Bronchial epithelial cell (primary cell): Measurements from ENCODE around the gene PLEKHJ1. TPM values are rescaled to one million over a fixed set of nuclear protein-coding genes. Genes with fewer than 3 reads are reported as not detected.
A peak's percentile ranks its signal among the peaks of the same experiment; 100 is the strongest.

Experiments
- DNase-seq: peaks from one replicate; pipeline ENCODE4 v3.0.0-alpha.2; 2010; ENCODE audit warnings: low read depth
- FAIRE-seq: peaks from 2 replicates; lab custom pipeline; 2011; peaks lifted over from hg19 to GRCh38; lab: Jason Lieb, UNC
- H3K27me3 ChIP-seq: 2 replicates; pipeline ENCODE4 v1.5.1; 2011; ENCODE audit warnings: low read length; ENCODE audit not compliant: control insufficient read depth, insufficient read depth
- H3K36me3 ChIP-seq: 2 replicates; pipeline ENCODE4 v1.5.1; 2011; ENCODE audit warnings: low read length; ENCODE audit not compliant: control insufficient read depth, insufficient read depth
- H3K4me3 ChIP-seq: 2 replicates; pipeline ENCODE4 v1.5.1; 2011; ENCODE audit warnings: mild to moderate bottlenecking, low read depth, low read length, control low read depth
- total RNA-seq: library from RNA; depleted of rRNA; stranded (reverse); fragments of >200 nt; gene quantifications from 2 replicates; pipeline ENCODE4 v1.2.1, GENCODE V29; 2014
- TF ChIP-seq, protein P1 (sequence below): IDR thresholded peaks from 2 replicates; pipeline ENCODE4 v1.5.1; 2011; ENCODE audit warnings: mild to moderate bottlenecking, moderate library complexity, low read length, control low read depth, inconsistent platforms; ENCODE audit not compliant: insufficient read depth, severe bottlenecking

The PLEKHJ1 gene
- total RNA-seq, 1 donor from 2014 or later = 59.8 TPM

DNA sequence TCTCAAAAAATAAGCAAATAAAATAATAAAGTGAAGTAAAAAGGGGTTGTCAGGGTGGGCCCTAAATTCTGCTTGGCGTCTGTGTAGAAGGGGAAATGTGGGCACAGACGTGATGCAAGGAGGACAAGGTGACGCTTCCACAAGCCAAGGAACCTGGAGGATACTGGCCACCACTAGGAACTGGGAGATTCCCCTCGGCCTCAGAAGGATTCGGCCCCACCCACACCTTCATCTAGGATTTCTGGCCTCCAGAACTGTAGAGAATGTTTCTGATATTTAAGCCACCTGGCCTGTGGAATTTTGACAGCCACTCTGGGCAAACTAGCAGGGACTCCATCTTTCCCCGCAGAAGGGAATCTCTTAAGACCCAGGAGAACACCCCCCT, 1.1 kb downstream of the PLEKHJ1 start:
- Histone ChIP-seq H3K4me3 (peak overlapping the region; percentile 78), H3K36me3 (peaks cover 18% of the 10 kb centered on the region), H3K27me3 (no peaks in the 10 kb centered on the region)
- FAIRE-seq = no peak
- DNase-seq = peak; percentile 6
- TF ChIP-seq, protein P1, sequence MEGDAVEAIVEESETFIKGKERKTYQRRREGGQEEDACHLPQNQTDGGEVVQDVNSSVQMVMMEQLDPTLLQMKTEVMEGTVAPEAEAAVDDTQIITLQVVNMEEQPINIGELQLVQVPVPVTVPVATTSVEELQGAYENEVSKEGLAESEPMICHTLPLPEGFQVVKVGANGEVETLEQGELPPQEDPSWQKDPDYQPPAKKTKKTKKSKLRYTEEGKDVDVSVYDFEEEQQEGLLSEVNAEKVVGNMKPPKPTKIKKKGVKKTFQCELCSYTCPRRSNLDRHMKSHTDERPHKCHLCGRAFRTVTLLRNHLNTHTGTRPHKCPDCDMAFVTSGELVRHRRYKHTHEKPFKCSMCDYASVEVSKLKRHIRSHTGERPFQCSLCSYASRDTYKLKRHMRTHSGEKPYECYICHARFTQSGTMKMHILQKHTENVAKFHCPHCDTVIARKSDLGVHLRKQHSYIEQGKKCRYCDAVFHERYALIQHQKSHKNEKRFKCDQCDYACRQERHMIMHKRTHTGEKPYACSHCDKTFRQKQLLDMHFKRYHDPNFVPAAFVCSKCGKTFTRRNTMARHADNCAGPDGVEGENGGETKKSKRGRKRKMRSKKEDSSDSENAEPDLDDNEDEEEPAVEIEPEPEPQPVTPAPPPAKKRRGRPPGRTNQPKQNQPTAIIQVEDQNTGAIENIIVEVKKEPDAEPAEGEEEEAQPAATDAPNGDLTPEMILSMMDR = no peak

DNA sequence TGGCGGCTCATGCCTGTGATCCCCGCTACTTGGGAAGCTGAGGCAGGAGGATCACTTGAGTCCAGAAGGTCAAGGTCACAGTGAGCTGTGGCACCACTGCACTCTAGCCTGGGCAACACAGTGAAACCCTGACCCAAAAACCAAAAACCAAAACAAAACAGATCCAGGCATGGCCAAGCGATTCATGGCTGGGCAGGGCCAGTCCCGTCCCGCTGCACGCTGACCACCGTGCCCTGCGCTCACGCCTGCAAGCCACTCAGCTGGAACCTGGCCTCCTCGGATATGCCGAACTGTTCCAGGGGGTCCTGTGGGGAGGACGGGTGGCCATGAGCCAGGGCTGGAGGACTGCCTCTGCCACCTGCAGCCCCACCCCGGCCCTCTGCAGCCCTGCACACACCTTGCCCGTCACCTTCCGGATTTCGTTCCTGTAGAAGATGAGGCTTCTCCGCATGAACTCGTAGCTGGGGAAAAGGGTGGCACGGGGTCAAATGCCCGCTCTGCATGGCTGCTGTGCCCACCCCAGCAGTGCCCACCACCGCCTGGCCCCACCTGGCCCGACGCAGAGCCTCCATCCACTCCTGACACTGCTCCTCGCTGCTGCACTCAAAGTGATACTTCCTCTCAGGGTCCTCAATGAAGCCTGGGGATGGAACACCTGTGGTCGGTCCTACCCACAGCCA, 2.4 kb downstream of the PLEKHJ1 start:
- peaks cover 21% of the 10 kb centered on the region for H3K36me3 ChIP-seq
- no peak for DNase-seq
- TF ChIP-seq, protein P1 = no peak
- no peak for FAIRE-seq
- no peaks in the 10 kb centered on the region for H3K27me3 ChIP-seq
- no peak overlapping the region for H3K4me3 ChIP-seq

DNA sequence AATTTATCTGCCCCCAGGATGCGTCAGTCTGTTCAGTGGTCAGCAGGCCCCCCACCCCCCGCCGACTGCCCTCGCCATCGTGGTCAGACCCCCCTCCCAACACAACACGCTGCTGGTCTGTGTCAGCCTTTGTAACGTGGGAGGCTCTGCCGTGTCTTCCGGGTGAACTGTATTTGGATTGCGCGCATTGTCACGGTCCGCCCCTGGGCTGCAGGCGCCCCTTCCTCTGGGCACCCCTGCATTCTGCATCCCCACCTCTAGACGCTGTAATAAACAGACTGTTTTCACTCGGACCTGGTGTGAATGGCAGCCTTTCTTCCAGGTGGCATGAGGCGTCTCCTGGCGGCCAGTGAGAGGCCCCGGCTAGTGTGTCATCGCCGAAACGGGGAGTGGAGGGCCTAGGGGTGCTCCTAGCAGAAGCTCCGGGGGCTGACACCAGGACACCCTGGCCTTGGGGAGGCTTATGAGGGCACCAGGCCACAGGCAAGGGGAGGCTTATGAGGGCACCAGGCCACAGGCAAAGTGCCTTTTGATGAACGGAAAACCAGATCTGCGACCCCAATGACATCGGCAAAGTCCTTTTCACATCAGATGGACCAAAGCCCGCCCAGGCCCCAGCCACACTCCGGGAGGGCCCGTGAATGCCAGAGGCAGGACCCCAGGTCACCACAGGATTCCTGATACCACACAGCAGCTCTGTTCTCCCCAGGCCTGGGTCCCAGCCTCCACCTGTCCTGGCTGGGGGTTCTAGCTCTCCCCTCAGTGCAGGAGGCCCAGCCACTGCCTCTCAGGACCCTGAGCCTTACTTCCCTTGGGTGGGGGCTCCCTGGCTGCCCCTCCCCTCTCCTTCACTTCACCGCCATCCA, 3.6 kb downstream of the PLEKHJ1 start:
- Histone ChIP-seq H3K4me3 (no peak overlapping the region), H3K27me3 (no peaks in the 10 kb centered on the region), H3K36me3 (peaks cover 23% of the 10 kb centered on the region)
- FAIRE-seq (no peak), DNase-seq (no peak)
- TF ChIP-seq, protein P1 = no peak

DNA sequence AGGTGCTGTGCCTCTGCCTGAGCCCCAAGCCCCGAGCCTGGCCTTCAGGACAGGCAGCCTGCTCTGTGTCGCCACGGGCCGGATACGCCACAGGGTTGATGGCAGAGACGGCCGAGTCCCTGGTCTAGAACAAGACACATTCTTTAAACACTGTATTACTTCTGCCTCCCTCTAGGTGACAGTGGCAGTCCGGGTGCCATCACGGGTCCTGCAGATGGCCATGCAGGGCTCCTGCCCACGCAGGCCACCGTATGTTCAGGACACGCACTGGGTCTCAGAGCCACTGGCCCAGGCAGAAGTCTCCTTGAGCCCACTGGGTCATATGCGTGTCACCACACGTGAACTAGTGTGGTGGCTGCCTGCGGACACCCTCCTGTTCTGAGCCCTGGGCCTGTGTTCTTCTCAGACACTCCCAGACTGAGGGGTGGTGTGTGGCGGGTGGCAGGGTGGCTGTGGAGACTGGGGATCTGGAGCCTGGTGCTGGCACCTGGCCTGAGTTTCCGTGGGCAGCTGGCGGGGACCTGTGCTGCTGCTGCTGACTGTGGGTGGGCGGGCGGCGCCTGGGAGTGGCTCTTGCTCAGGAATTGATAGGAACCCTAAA, 4.4 kb downstream of the PLEKHJ1 start:
- FAIRE-seq (no peak), DNase-seq (no peak)
- Histone ChIP-seq H3K4me3 (no peak overlapping the region), H3K36me3 (peaks cover 25% of the 10 kb centered on the region), H3K27me3 (no peaks in the 10 kb centered on the region)
- TF ChIP-seq, protein P1 = no peak

DNA sequence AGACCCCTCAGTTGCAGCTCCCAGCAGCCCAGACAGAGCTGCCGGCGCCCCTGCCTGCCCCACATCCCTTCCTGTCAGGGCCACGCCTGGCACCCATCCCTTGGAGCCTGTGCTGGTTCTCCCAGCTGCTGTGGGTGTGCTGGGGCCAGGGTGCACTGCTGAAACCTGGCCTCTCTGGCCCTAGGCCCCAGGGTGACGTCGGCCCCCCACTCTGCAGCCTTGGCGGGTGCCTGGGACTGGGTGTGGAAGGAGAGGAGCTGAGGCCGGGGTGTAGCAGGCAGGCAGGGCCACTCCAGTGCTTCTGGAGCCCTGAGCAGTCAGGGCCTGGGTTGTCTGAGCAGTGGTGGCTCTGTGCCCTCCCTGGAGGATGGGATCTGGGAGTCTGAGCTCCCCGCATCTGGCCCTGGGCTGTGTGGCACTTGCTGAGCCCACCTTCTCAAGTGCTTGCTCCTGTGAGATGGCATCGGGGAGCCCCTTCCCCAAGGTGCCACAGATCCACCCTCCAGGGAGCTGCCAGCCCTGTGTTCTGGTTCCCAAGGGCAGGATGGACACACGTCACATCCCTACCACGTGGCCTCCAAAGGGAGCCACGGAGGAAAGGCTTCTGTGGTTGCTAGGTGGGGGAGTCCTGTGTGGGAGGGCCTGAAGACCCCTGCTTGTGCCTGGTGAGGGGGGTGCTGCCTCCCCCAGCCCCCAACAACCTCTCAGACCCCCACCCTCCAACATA, 5.2 kb downstream of the PLEKHJ1 start:
- no peak for FAIRE-seq
- Histone ChIP-seq H3K27me3 (no peaks in the 10 kb centered on the region), H3K36me3 (peaks cover 27% of the 10 kb centered on the region), H3K4me3 (no peak overlapping the region)
- TF ChIP-seq, protein P1 = no peak
- no peak for DNase-seq
